Lung microvascular endothelial cell (primary cell): ENCODE results near the gene CRK. TPM values are rescaled to one million over a fixed set of nuclear protein-coding genes. Genes with fewer than 3 reads are reported as not detected.

ENCODE experiments used
- DNase-seq, 2 donors: peaks; one replicate each; pipeline versions ENCODE4 v3.0.0 to v3.0.0-alpha.2; 2010; ENCODE audit warnings: low read depth in 2 of 2
- total RNA-seq: library from RNA; depleted of rRNA; stranded (reverse); fragments of >200 nt; gene quantifications from 2 replicates; pipeline ENCODE4 v1.2.1, GENCODE V29; 2014

CRK gene
- total RNA-seq, 1 donor from 2014 or later, result 95.8 TPM

DNA sequence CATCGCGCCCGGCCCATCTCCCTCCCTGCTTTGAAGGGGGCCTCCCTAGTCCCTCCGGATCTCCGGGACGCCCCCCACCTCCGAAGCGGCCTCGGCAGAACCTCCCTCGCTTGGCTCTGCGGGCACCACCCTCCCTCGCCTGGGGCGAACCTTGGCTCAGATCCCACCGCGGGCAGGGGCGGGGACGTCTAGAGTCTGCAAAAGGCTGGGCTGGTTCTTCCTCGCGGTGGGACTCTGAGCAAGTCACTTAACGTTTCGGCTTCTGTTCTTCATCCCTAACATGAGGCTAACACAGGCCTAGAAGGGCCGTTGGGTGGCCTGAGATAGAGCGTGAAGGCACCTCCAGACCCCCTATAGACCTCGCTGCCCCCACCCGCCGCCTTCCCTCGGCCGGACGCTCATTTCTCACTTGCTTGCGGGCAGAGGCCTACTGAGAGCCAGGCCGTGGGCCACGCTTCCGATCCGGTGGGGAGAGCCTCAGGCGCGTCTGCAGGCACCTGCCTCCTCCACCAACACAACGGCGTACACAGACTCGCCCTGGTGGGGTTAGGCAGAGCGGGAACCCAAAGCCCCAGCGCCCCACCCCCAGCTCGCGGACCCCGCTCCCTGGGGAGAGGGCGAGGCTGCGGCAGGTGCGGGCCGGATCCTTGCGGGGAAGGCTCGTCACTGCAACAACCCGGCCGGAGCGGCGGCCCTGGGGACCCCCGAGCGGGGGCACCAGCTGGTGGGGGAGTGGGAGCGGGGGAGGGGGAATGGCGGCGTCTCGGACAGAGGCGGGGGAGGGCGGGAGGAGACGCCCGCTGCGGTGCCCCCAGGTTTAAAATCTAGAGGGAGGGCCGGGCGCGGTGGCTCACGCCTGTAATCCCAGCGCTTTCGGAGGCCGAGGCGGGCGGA, 31.0 kb upstream of the CRK start:
- DNase-seq, result peak in 1 of 2 donors; percentile 69

DNA sequence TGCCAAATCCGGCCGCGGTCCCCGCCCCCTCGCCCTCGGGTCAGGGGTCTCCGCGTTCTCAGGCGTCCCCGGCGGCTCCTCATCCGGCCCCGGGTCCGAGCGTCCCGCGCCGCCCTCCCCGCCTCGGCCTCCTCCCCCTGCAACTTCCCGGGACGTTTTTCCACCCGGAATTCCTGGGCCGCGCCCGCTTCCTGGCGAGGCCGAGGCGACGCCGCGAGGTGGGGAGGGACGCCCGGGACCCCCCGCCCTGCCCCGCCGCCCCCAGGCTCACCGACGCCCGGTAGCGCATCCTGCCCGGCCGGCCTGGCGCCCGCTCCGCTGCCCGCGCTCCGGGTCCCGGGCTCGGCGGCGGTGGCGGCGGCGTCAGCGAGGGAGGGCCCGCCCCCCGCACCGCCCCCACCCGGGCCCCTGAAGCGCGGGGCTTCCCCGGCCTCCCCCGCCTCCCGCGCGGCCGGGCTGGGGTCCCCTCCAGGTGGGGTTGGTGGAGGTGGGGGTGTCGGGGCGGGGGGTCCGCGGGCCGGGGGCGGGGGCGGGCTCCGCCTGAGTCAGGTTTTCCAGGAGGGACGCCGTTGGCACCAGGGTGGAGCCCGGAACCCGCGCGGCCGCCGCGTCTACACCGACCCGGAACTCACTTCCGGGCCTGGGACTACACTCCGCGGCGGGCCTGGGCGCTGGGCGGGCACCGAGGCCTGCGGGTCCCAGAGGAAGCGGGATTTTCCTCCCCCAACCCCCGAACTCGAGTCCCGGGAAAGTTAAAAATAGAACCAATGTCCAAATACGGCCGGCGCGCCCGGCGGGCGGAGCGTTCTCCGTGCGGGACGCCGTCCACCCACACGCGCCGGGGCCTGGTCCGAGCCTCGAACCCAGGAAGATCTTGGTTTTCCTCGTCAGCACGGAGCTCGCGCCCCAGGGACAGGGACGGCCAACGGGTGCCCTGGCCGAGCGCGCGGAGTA, 29.7 kb upstream of the CRK start:
- DNase-seq, result peak; percentile 54 to 73

DNA sequence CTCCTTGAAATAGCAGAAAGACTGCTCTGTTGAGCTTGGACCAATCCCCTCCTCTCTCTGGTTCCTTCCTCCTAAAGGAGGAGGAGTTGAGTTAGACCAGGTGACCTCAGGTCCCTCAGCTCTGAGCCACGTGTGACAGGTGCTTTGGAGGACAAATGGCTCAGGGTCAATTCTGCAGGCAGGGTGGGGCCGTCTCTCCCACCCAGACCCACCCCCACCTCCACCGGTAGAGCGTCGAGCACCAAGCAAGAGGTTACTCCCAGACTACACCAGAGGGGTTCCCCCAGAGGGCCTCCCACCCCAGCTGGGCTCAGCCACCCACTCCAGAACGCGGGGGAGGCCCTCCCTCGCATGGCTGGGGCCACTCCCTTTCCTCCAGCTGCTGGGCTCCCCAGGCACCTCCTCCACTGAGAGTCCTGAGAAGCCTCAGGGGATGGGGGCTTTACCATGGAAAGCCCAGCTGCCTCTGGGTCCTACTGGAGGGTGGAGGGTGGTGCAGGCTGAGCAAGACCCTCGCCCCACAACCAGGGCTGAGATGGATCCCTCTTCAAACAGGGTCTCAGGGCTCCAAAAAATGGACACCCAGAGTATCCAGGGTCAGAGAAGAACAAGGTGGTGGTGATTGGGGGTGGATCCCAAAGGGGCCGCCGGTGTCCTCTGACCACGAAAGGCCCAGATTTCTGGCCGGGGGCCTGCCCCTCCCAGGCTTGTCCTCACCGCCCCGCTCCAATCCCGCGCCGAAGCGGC, 28.8 kb upstream of the CRK start:
- peak in 1 of 2 donors; percentile 51 for DNase-seq

DNA sequence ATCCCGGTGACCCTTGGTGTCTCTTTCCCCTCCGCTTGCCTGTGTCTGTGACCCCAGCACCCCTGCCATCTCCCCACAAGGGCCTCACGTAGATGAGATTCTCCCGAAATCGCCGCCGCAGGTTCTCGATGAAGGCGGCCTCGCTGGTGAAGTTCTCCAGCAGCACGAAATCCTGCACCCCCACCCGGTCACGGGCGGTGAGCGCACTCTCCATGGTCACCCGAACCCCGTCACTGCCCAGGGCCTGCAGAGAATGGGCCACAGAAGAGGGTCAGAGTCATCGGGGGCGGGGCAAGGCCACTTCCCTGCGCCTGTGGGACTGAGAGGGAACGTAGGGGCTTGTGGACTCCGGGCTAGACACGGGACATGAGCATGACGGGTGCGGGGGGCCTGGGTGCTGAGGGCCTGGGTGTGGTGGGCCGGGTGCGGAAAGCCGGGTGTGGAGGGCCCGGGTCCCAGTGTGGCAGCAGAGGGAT, 28.1 kb upstream of the CRK start:
- no peak for DNase-seq

DNA sequence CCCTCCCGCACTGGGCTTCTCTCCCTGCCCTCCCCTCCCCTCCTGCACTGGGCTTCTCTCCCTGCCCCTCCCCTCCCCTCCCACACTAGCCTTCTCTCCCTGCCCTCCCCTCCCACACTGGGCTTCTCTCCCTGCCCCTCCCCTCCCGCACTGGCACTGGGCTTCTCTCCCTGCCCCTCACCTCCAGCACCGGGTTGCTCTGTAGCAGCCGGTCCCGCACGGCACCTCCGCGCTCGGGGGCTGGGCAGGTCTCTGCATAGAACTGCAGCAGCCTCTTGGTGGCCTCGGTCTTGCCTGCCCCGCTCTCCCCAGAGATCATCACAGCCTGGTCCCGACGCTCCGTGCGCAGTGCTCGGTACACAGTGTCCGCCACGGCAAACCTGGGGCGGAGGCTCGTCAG, 26.6 kb upstream of the CRK start:
- no peak for DNase-seq

DNA sequence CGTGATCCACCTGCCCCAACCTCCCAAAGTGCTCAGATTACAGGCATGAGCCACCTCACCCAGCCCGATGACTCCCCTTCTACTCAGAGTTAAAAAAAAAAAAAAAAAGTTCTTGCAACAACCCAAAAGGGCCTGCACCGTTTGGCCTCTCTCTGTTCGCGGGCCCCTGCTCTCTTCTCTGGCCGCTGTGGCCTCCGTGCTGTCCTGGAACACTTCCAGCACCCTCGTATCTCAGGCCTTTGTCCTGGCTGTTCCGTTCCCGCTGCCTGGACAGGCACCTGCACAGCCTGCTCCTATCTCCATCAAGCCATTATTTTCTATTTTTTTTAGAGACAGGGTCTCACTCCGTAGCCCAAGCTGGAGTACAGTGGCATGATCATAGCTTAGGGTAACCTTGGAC, 25.7 kb upstream of the CRK start:
- no peak for DNase-seq

DNA sequence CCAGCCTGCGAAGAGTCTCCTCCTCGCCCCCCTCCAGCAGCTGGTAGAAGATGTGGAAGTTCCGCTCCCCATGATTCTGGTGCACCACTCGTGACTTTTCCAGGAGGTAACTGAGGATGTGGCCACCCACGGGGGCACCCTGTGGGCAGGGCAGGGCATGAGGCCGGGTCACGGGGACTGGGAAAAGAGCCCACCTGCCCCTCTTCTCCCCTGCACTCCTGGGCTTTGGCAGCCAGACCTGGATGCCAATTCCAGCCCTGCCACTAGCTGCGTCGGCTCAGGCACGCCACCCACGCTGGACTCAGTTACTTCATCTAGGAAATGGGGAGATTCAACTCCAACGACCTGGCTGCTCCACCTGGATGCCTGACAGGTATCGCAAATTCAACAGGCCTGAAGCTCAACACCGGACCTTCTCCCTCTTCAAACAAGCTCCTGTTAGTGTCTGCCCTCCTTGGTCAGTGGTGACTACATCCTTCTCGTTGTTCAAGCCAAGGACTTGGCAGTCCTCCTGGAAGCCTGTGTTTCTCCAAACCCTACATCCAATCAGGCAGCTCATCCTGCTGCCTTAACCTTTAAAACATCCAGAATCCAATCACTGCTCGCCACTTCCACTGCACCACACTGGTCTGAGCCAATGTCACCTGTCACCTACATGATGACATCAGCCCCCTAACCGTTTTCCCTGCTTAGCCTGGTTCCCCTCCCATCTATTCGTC, 24.9 kb upstream of the CRK start:
- no peak for DNase-seq

DNA sequence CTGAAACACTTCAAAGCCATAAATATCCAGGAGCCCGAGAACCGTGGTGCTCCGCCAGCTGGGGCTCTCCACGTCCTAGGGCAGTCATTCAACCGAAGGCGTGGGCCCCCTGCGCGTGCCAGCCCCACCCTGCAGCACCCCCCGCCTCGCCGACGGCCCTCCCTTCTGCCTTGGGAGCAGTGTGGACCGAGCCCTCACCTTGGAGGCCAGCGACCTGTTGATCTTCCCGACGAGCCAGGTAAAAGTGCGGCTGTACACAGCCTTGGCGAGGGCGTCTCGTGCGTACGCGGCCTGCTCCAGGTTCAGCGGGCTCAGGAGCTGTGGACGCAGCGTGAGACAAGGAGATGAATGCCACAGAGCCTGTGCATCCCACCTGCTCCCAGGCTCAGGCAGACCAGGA, 22.4 kb upstream of the CRK start:
- no peak for DNase-seq

DNA sequence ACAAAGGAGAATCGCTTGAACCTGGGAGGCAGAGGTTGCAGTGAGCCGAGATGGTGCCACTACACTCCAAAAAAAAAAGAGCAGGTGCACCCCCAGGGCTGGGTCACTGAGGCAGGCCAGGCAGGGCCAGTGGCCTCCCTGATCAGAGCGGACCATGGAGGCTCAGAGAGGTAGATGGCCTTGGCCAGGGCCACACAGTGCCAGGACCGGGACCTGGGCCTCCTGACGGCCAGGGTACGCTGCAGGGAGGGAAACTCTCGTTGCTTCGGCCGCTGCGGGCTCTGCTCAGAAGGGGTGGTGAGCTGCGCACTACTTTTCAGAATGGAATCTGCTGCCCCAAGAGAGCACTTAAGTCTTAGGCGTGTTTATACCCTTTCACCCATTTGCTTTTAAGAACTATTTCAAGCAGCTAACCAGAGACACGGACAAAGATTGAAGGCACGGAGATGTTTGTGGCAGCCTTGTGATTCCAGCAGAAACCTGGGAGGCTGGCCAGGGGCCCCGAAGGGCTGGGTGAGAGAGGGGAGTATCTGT, 19.4 kb upstream of the CRK start:
- no peak for DNase-seq

DNA sequence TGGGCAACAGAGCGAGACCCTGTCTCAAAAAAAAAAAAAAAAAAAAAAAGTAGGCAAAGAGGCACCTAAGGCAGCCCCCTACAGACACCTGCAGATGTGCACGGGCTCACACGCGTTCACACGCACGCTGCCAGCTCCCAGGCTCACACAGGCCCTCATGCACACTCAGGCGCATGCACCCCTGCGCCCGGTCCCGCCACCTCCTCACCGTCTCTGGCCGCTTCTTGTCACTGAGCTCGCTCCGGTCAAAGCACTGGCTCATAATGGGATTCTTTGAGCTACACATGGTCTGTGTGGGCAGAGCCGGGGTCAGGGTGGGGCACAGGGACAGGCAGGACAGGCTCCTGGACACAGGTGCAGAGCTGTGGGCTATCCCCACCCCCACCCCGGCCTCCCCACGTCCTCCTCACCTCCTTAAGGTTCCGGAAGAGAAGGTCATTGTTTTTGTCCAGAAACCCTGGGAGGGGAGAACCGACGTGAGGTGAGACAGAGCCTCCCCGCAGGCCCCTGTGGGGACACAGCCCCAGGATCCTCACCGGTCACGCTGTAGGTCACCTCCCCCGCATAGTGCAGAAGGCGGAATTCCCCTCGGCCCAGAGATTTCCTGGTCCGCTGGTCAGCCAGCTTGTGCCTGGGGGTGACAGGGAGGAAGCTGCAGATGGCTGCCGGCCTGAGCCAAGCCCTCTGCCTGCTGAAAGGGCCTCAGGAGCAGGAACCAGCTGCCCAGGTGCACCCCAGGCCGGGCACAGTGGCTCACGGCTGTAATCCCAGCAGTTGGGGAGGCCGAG, 18.6 kb upstream of the CRK start:
- DNase-seq, result peak; percentile 63 to 65

DNA sequence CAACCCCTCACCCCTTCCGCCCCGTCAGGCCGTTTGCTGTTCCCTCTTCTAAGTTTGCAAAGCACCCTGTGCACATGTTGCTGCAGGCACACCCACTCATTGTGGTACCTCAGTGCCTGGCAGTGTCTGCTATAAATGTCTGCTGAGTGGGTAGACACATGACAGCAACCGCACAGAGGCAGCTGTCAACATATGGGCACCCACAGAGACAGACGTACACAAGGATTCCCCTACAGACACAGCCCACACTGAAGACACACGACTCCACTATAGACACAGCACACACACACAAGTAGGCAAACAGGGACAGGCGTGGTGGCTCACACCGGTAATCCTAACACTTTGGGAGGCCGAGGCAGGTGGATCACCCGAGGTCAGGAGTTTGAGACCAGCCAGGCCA, 17.8 kb upstream of the CRK start:
- no peak for DNase-seq

DNA sequence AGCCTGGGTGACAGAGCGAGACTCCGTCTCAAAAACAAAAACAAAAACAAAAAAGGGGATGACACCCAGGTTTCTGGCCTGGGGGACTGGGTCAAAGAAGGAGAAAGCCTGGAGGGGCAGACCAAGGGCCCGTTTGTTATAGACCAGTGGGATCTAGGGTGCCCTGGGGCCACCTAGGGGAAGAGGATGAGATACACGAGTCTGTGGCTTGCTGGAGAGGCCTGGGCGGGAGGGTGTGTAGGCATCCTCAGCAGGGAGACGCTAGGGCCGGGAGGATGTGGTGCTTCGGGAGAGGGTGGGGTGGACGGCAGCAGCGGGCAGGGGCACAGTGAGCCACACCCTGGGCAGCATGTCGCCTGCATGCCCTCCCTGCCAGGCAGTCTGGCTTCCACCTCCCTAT, 17.1 kb upstream of the CRK start:
- DNase-seq, result no peak

DNA sequence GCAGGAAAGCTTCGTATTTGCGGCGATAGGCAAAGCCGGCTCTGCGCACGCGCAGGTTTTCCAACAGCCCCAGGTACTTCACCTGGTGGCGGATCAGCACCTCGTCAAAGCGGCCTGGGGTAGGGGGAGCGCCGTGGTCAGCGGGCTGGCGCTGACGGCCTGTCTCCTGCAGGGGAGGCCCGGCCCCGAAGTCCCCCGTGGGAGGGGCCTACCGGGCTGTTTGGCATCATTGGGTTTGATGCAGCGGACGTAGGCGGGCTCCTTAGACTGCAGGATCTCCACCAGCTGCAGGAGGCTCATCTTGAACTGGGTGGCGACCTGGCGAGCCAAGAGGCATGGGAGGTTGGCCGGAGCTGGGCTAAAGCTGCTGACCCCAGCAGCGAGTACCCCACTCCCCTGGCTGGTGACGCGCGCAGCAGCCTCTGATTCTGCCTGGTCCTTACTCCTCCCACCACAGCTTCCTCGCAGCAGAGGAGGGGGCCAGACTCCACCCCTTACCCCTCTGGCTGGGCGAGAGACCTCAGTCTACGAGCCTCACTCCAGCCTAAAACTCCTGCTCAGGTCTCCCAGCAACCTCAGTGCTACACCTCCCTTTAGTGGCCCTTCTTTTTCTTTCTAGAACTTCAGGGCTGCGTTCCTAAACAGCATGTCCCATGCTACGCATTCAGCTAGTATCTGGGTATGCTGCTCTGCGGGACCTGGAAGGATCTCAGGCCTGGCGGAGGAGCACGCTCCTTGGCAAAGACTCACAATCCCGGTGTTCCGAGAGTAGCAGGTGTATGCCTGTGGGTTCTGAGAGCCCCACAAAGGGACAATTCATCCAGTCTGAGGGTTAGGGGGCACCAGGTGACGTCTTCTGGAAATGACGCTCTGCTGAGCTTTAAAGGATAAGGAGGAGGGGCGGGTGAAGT, 16.1 kb upstream of the CRK start:
- no peak for DNase-seq

DNA sequence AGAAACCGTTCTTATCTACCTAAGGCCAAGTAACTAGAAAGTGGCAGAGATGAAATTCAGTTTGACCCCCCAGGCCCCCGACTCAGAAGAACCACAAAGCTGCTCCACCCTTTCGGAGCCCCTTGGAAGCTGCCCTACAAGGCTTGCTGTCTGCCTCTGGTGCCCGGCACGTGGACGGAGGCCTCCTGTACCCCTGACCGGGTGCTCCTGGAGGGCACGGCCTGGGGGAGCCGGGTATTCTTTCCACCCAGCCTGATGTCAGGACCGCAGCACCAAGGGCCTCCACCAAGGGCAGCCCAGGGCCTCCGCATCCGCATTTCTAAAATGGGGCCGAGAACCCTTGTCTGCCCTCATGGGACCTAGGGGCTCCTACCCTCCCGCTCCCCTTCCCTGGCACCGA, 15.5 kb upstream of the CRK start:
- no peak for DNase-seq

DNA sequence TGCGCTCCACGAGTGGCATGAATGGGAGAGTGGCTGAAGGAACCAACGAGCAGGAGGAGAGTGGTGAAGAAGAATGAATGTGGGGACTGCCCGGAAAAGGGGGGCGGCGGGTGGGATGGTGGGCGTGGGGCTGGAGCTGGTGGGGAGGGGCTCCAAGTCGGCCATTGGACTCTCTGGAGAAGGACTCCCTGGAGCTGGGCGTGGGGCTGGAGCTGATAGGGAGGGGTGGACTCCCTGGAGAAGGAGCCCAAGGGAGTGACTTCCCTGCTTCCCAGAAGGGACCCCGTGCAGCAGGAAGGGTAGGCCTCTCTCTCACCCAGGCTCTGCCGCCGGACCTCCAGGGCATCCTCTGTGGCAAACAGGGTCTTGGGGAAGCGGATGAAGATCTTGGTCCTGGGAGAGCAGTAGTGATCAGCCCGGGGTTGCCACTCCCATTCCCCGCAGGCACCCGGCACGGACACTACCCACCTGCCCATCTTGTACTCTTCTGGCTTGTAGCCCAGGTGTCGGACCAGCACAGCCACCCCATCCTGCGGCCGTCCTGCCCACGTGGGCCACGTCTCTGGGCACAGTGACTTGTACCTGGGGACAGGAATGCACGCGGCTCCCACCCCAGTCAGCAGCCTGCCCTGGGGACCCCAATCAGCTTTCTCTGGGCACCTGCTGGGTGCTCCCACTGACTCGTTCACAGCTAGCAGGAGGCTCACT, 14.9 kb upstream of the CRK start:
- DNase-seq, result no peak

DNA sequence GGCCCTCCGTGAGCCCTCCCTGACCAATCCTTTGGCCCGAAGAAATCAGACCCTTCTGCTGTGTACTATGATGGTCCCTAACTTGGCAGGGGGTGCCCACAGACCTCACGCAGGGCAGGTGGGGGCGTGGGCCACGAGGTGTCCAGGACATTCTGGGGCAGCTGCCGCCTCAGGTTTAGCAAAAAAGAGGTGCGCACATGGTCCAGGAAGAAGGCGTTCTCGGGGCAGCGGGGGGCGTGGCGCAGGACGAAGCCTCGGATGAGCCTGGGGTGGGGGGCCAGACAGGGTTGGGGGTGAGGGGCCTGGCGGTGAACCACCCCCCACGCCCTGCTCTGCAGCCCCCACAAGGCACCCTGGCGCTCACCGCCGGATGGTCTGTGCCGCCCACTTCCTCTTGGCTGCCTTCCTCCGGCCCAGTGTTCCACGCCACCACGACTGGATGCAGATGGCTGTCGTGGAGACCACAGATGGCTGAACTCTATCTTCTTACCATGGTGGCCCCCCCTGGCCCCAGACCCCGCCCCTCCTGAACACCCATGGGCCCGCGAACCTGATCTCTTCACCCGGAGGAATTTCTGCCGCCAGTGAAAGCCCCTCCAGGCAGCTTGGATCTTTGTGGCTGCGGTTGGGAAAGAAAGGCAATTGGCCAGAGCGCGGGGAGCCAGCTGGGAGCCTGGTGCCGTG, 14.2 kb upstream of the CRK start:
- no peak for DNase-seq

DNA sequence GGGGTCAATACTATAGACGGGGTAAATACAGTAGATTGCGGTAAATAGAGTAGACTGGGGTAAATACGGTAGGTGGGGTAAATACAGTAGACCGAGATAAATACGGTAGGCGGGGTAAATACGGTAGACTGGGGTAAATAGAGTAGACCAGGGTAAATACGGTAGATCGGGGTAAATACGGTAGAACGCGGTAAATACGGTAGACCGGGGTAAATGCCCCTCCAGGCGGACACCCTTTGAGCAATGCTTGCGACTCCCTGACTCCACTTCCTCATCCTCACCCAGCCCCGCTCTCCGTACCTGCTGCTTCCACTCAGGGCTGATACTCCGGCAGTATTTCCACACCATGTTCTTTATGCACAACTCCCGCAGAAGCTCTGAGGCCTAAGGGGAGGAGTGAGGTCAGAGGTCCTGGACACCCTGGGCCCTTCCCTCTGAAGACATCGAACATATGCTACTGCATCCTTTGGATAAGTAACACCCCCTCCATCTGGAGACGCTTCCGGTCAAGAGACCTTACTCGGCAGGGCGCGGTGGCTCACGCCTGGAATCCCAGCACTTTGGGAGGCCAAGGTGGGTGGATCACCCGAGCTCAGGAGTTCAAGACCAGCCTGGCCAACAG, 13.3 kb upstream of the CRK start:
- no peak for DNase-seq
